ENCODE measurements around the gene PRR7. TPM values are rescaled to one million over a fixed set of nuclear protein-coding genes. Genes with fewer than 3 reads are reported as not detected.
"Not testable (repeated sequence)": the region's sequence is repeated elsewhere in the genome, so short reads cannot be mapped to it uniquely, and the experiment has no call there.

PRR7 gene
- total RNA-seq, 1 donor from 2014 or later, result 30.9 TPM

DNA sequence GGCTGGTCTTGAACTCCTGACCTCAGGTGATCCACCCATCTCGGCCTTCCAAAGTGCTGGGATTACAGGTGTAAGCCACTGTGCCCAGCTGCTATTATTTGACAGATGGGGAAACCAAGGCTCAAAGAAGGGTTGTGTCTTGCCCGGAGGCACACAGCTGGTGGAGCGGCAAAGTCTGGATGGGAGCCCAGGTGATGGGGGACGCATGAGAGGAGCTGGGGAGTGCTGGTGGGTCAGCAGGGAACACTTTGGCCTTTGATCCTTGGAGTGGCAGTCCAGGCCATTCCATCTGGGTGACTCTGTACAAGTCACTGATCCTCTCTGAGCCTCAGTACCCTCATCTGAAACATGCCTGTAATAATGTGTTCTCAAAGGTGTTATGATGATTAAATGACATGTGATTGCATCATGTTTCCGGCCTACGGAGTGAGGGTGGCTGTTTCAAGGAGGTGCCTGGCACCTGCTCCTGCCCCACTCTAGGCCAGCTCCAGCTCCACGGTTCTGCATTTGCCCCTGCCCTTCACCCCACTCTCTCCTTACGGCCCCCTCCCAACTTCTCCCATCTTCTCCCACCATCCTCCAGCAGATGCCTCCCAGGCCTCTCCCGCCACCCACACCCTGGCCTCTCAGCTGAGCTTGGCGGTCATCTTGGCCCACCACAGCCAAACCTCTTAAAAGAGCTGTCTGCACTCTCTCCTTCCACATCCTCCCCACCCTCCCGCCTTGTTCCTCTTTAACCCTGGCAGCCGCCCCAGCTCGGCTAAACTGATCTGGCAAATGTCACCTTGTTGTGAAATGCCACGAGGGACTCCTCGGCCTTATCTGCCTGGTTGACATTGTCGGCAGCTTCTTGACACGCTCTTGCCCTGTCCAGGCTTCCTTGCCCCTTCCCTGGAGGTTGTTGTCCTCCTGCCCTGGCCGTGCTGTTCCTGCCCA is 32.4 kb downstream of the PRR7 start:
- TF ChIP-seq, protein P1, sequence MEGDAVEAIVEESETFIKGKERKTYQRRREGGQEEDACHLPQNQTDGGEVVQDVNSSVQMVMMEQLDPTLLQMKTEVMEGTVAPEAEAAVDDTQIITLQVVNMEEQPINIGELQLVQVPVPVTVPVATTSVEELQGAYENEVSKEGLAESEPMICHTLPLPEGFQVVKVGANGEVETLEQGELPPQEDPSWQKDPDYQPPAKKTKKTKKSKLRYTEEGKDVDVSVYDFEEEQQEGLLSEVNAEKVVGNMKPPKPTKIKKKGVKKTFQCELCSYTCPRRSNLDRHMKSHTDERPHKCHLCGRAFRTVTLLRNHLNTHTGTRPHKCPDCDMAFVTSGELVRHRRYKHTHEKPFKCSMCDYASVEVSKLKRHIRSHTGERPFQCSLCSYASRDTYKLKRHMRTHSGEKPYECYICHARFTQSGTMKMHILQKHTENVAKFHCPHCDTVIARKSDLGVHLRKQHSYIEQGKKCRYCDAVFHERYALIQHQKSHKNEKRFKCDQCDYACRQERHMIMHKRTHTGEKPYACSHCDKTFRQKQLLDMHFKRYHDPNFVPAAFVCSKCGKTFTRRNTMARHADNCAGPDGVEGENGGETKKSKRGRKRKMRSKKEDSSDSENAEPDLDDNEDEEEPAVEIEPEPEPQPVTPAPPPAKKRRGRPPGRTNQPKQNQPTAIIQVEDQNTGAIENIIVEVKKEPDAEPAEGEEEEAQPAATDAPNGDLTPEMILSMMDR (conservative IDR thresholded peaks at IDR 0.05; ENCODE audit: low read depth, low read length), result no peak
- no peak for DNase-seq (ENCODE audit: low read depth)
- no peak overlapping the region for H3K4me3 ChIP-seq (ENCODE audit: low read depth, low read length)

DNA sequence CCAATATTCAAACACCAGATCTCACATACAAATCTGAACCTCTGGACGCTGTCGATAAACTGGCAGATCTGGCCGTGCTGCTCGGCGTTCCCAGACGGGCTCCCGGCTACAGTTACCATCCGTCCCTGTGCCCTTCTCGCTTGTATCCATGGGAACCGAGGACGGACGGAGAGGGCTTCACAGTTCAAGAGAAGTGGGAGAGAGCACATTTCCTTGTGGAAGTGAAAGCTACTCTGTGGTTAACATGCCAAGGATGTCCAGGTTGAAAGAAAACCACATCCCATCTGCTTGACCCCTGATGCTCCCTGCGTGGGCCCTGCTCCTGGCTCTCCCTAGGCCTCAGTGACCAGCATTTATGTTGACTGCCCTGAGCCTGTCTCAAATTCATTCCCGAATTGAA is 33.2 kb downstream of the PRR7 start:
- DNase-seq (ENCODE audit: low read depth), result no peak
- no peak overlapping the region for H3K4me3 ChIP-seq (ENCODE audit: low read depth, low read length)
- TF ChIP-seq, protein P1 (conservative IDR thresholded peaks at IDR 0.05; ENCODE audit: low read depth, low read length), result no peak

DNA sequence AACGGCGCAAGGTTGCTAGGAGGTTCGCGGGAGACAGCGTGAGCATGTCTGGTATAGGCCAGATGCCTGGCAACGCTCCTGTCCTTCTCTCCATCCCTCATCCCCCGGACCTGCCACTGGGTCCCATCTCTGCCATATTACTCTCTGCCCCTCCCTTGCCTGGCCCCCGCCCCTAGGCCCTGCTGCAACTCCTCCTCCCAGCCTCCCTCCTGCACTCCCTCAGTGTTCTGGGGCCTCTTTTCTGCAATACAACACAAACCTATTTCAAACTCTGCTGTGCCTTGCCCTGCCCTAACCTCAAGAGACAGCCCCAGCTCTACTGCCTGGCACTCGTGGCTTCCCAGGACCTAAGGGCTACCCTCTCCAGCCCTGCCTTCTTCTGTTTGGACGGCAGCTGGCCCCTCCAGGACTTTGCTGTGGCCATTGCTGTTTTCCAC is 35.8 kb downstream of the PRR7 start:
- TF ChIP-seq, protein P1 (conservative IDR thresholded peaks at IDR 0.05; ENCODE audit: low read depth, low read length), result no peak
- no peak overlapping the region for H3K4me3 ChIP-seq (ENCODE audit: low read depth, low read length)
- DNase-seq (ENCODE audit: low read depth), result no peak

DNA sequence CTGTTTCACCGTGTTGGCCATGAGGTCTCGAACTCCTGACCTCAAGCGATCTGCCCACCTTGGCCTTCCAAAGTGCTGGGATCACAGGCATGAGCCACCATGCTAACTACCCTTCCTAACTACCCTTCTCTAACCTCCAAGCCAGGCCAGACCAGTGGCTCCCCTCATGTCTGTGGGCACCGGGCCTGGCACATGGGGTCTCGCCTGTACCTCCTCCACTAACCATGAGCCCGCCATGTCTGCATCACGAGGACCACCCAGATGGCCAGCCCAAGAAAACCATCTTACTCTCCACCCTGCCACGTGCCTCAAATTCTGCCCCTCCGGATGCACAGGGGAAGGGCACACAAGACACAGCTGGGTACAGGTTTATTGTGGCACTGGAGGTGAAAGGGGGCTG is 36.4 kb downstream of the PRR7 start:
- no peak for DNase-seq (ENCODE audit: low read depth)
- TF ChIP-seq, protein P1 (conservative IDR thresholded peaks at IDR 0.05; ENCODE audit: low read depth, low read length), result no peak

DNA sequence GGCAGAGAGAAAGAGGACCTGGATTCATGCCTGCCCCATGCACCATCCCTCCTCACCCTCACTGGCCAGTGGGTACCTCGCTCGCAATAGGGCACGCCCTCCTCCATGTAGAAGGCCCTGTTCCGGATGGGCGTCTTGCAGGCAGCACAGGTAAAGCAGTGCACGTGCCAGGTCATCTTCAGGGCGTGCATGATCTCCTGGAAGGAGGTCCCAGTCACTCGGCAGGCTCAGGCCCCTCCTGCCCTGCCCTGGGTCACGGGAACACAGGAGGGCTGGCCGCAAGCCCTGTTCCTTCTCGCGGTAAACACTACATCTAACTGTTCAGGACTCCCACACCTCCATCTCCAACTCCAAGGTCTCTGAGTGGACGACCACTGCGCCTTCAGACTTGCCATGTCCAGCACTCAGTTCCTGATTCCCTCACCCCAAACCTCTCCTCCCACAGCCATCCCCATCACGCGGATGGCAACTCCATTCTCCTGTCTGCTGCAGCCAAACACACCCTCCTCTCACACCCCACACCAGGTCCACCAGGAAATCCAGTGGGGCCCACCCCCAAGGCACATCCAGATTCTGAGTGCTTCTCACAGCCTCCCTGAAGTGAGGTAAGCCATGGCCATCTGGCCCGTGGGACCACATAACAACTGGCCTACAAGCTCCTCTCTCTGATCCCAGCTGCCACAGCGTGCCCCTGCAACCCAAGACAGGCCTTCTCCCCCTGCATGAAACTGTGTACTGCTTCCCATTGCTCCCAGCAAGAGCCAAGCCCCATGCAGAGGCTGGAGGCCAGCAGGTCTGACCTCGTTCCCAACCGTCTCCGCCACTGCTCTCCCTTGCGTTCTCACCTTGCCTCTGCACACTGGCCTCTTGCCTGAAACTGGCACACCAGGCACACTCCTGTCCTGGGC is 37.6 kb downstream of the PRR7 start:
- TF ChIP-seq, protein P1 (conservative IDR thresholded peaks at IDR 0.05; ENCODE audit: low read depth, low read length), result no peak
- no peak overlapping the region for H3K4me3 ChIP-seq (ENCODE audit: low read depth, low read length)
- no peak for DNase-seq (ENCODE audit: low read depth)

More for the DNA sequence above, 36.4 kb downstream of the PRR7 start:
- H3K4me3 ChIP-seq (ENCODE audit: low read depth, low read length), result no peak overlapping the region

DNA sequence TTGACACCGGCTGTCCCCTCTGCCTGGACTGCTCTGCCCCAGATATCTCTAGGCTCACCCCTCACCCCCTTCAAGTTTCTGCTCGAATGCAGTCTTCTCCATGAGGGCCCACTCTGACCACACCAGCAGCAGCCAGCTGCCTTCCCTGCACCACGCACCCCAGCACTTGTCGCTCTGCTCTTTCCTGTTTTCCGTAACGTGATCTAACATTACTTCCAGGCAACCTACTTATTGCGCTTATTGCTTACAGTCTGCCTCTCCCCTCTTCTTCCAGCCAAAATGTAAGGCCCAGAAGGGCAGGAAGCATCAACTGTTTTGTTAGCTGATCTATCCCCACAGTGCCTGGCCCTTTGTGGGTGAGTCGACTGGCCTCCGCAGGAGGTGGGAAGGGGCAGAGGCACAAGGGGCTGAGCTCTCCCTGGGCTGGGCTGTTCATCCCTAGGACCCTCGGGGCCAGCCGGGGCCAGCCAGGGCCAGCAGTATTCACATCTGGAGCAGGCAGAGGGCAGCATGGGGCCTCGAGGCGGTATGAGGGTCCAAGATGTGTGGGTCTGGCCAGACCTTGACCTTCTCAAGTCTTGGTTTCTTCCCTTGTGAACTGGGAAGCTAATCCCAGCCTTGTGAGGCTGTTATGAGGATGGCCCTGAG is 38.4 kb downstream of the PRR7 start:
- no peak overlapping the region for H3K4me3 ChIP-seq (ENCODE audit: low read depth, low read length)
- DNase-seq (ENCODE audit: low read depth), result no peak
- TF ChIP-seq, protein P1 (conservative IDR thresholded peaks at IDR 0.05; ENCODE audit: low read depth, low read length), result no peak

DNA sequence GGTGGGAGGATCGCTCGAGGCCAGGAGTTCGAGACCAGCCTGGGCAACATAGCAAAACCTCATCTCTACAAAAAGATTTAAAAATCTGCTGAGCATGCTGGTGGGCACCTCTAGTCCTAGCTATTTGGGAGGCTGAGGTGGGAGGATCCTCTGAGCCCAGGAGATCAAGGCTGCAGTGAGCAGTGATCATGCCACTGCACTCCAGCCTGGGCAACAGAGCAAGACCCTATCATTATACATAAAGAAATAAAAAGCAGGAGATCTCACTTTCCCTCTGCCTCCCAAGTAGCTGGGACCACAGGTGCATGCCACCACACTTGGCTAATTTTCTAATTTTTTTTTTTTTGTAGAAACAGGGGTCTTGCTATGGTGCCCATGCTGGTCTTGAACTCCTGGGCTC is 39.1 kb downstream of the PRR7 start:
- not testable (repeated sequence) for DNase-seq (ENCODE audit: low read depth); H3K4me3 ChIP-seq (ENCODE audit: low read depth, low read length)

Data from epithelial cell of proximal tubule (primary cell).